Mesenchymal stem cell (in vitro differentiated cells and primary cell): ENCODE results near the gene PIAS2.
A peak's percentile ranks its signal among the peaks of the same experiment; 100 is the strongest.
"Not testable (repeated sequence)": the region's sequence is repeated elsewhere in the genome, so short reads cannot be mapped to it uniquely, and the experiment has no call there.

Experiments used
- DNase-seq: peaks from one replicate; pipeline ENCODE4 v3.0.0-alpha.2; 2013
- H2AFZ ChIP-seq: one replicate; pipeline ENCODE4 v1.6.1; 2013; ENCODE audit warnings: low read depth, mild to moderate bottlenecking, control low read depth, inconsistent platforms, low read length, moderate library complexity
- H2AK5ac ChIP-seq: 2 replicates; pipeline ENCODE4 v1.6.1; 2013; ENCODE audit warnings: low read length, moderate library complexity, mild to moderate bottlenecking, inconsistent platforms; ENCODE audit not compliant: severe bottlenecking
- H2BK120ac ChIP-seq: one replicate; pipeline ENCODE4 v1.6.1; 2013; ENCODE audit warnings: low read depth, mild to moderate bottlenecking, inconsistent platforms, low read length, moderate library complexity
- H2BK12ac ChIP-seq, 2 experiments: one replicate each; pipeline ENCODE4 v1.6.1; 2013; ENCODE audit warnings: inconsistent platforms in 2 of 2, low read length in 2 of 2, mild to moderate bottlenecking in 2 of 2, moderate library complexity in 2 of 2, control low read depth in 1 of 2
- H2BK15ac ChIP-seq: one replicate; pipeline ENCODE4 v1.6.1; 2013; ENCODE audit warnings: mild to moderate bottlenecking, low read depth, inconsistent platforms; ENCODE audit not compliant: poor library complexity, severe bottlenecking
- H2BK5ac ChIP-seq: 2 replicates; pipeline ENCODE4 v1.6.1; 2013; ENCODE audit warnings: low read depth, mild to moderate bottlenecking, low read length, control low read depth, inconsistent platforms; ENCODE audit not compliant: poor library complexity, severe bottlenecking
- H3K14ac ChIP-seq, 2 experiments: one replicate each; pipeline ENCODE4 v1.6.1; 2013; ENCODE audit warnings: inconsistent platforms in 2 of 2, low read length in 2 of 2, control low read depth in 1 of 2, mild to moderate bottlenecking in 1 of 2, moderate library complexity in 1 of 2
- H3K18ac ChIP-seq, 2 experiments: one replicate each; pipeline ENCODE4 v1.6.1; 2013; ENCODE audit warnings: inconsistent platforms in 2 of 2, low read length in 2 of 2, control low read depth in 1 of 2, low read depth in 1 of 2, mild to moderate bottlenecking in 1 of 2
- H3K23ac ChIP-seq, 2 experiments: one replicate each; pipeline ENCODE4 v1.6.1; 2013; ENCODE audit warnings: inconsistent platforms in 2 of 2, low read length in 2 of 2, mild to moderate bottlenecking in 2 of 2, moderate library complexity in 2 of 2, control low read depth in 1 of 2
- H3K27ac ChIP-seq: 2 replicates; pipeline ENCODE4 v1.5.1; 2013; ENCODE audit warnings: mild to moderate bottlenecking, moderate library complexity, low read length, control low read depth, inconsistent platforms; ENCODE audit not compliant: poor library complexity, severe bottlenecking
- H3K27me3 ChIP-seq, 2 experiments: 2 replicates each; pipeline versions ENCODE4 v1.6.1 to v1.7.0; 2013; ENCODE audit warnings: low read length in 2 of 2, mild to moderate bottlenecking in 2 of 2, moderate library complexity in 2 of 2, control low read depth in 1 of 2, inconsistent platforms in 1 of 2; ENCODE audit not compliant: control insufficient read depth in 1 of 2, insufficient read depth in 1 of 2
- H3K36me3 ChIP-seq, 2 experiments: 2 replicates each; pipeline versions ENCODE4 v1.6.1 to v1.7.0; 2013; ENCODE audit warnings: low read length in 2 of 2, control low read depth in 1 of 2, inconsistent platforms in 1 of 2, low read depth in 1 of 2, mild to moderate bottlenecking in 1 of 2; ENCODE audit not compliant: insufficient read depth in 2 of 2, control insufficient read depth in 1 of 2
- H3K4ac ChIP-seq, 2 experiments: one replicate each; pipeline ENCODE4 v1.6.1; 2013; ENCODE audit warnings: inconsistent platforms in 2 of 2, low read length in 2 of 2, mild to moderate bottlenecking in 2 of 2, moderate library complexity in 2 of 2, control low read depth in 1 of 2, low read depth in 1 of 2
- H3K4me1 ChIP-seq: 2 replicates; pipeline ENCODE4 v1.6.1; 2013; ENCODE audit warnings: low read depth, low read length, control low read depth; ENCODE audit not compliant: control insufficient read depth, insufficient read depth
- H3K4me2 ChIP-seq: 2 replicates; pipeline ENCODE4 v1.6.1; 2013; ENCODE audit warnings: low read length, mild to moderate bottlenecking, inconsistent platforms; ENCODE audit not compliant: poor library complexity, severe bottlenecking
- H3K4me3 ChIP-seq, 2 experiments: 2 replicates each; pipeline versions ENCODE4 v1.5.1 to v1.7.0; 2013; ENCODE audit warnings: low read length in 2 of 2, mild to moderate bottlenecking in 2 of 2, control low read depth in 1 of 2, low read depth in 1 of 2; ENCODE audit not compliant: insufficient read depth in 1 of 2
- H3K79me1 ChIP-seq: replicated peaks from 2 replicates; pipeline ENCODE4 v1.6.1; 2013; ENCODE audit warnings: mild to moderate bottlenecking, control low read depth, low read length, inconsistent platforms; ENCODE audit not compliant: poor library complexity, severe bottlenecking
- H3K9ac ChIP-seq: 2 replicates; pipeline ENCODE4 v1.7.0; 2013; ENCODE audit warnings: mild to moderate bottlenecking, low read length, moderate library complexity
- H3K9me3 ChIP-seq: 2 replicates; pipeline ENCODE4 v1.7.0; 2013; ENCODE audit warnings: mild to moderate bottlenecking, low read length; ENCODE audit not compliant: control insufficient read depth
- H4K8ac ChIP-seq: one replicate; pipeline ENCODE4 v1.6.1; 2013; ENCODE audit warnings: inconsistent platforms, mild to moderate bottlenecking, low read length, moderate library complexity
- H4K91ac ChIP-seq: one replicate; pipeline ENCODE4 v1.6.1; 2013; ENCODE audit warnings: mild to moderate bottlenecking, low read length, inconsistent platforms
- WGBS: methylation state at CpG from one replicate; pipeline ENCODE4 v1.1.7; 2013; ENCODE audit warnings: mixed read lengths; 5-methylcytosine and 5-hydroxymethylcytosine counted together

PIAS2 gene

GRCh38 chr18:46865245-46865644, 52.1 kb downstream of the PIAS2 start:
- H3K18ac ChIP-seq, H3K27ac ChIP-seq, H2AFZ ChIP-seq, H3K9ac ChIP-seq, H3K27me3 ChIP-seq, H3K4me1 ChIP-seq, H2AK5ac ChIP-seq, H3K36me3 ChIP-seq, H4K91ac ChIP-seq, H4K8ac ChIP-seq, H3K4me2 ChIP-seq, H3K4ac ChIP-seq, H2BK5ac ChIP-seq, DNase-seq, H2BK15ac ChIP-seq, H3K14ac ChIP-seq, H3K4me3 ChIP-seq, H2BK12ac ChIP-seq, H3K23ac ChIP-seq, H2BK120ac ChIP-seq: not testable (repeated sequence)
- peaks cover 27% of the 10 kb centered on the region for H3K79me1 ChIP-seq
- H3K9me3 ChIP-seq = peaks cover 16% of the 10 kb centered on the region
- WGBS = 98% methylated on average over 8 of the region's 8 CpGs

GRCh38 chr18:46859855-46860254, 57.5 kb downstream of the PIAS2 start:
- Histone ChIP-seq H3K9ac (no peak overlapping the region), H2BK12ac (no peak overlapping the region), H3K9me3 (no peaks in the 10 kb centered on the region), H2BK5ac (no peak overlapping the region), H2BK15ac (no peak overlapping the region), H4K8ac (no peak overlapping the region), H3K4me1 (no peaks in the 10 kb centered on the region), H2AFZ (no peak overlapping the region), H2AK5ac (no peak overlapping the region), H3K14ac (no peak overlapping the region), H3K27ac (peak overlapping the region; percentile 40), H3K79me1 (peaks cover 16% of the 10 kb centered on the region), H3K36me3 (peaks cover 0 to 21% of the 10 kb centered on the region in 2 experiments), H3K4ac (no peak overlapping the region), H2BK120ac (no peak overlapping the region), H3K18ac (no peak overlapping the region), H4K91ac (no peak overlapping the region), H3K4me3 (no peak overlapping the region), H3K23ac (no peak overlapping the region), H3K4me2 (no peak overlapping the region), H3K27me3 (no peaks in the 10 kb centered on the region)
- 97% methylated on average over 2 of the region's 2 CpGs for WGBS
- DNase-seq = no peak

- no peak for DNase-seq
- no peak overlapping the region for H2BK12ac ChIP-seq
- H2BK15ac ChIP-seq = no peak overlapping the region
- H3K4me1 ChIP-seq = no peaks in the 10 kb centered on the region
- no peak overlapping the region for H3K18ac ChIP-seq
- H3K27ac ChIP-seq = no peak overlapping the region
- H3K4me3 ChIP-seq = no peak overlapping the region
- no peak overlapping the region for H2BK5ac ChIP-seq
- no peak overlapping the region for H3K4me2 ChIP-seq
- peaks cover 9 to 34% of the 10 kb centered on the region in 2 experiments for H3K36me3 ChIP-seq
- H3K14ac ChIP-seq = no peak overlapping the region
- WGBS = 100% methylated on average over 4 of the region's 4 CpGs
- H3K9ac ChIP-seq = no peak overlapping the region
- H3K4ac ChIP-seq = no peak overlapping the region
- no peak overlapping the region for H4K91ac ChIP-seq
- no peak overlapping the region for H3K23ac ChIP-seq
- H3K27me3 ChIP-seq = no peaks in the 10 kb centered on the region
- H2AFZ ChIP-seq = no peak overlapping the region
- H3K79me1 ChIP-seq = peaks cover 15% of the 10 kb centered on the region
- no peak overlapping the region for H2BK120ac ChIP-seq
- H3K9me3 ChIP-seq = no peaks in the 10 kb centered on the region
- H4K8ac ChIP-seq = no peak overlapping the region
- H2AK5ac ChIP-seq = no peak overlapping the region
Measured at GRCh38 chr18:46858290-46858689, 59.0 kb downstream of the PIAS2 start.

GRCh38 chr18:46856973-46857372, 60.3 kb downstream of the PIAS2 start:
- no peak overlapping the region for H3K4me3 ChIP-seq
- no peak overlapping the region for H4K8ac ChIP-seq
- no peak overlapping the region for H3K9ac ChIP-seq
- H3K9me3 ChIP-seq = no peaks in the 10 kb centered on the region
- no peak overlapping the region for H3K14ac ChIP-seq
- no peak overlapping the region for H3K27ac ChIP-seq
- H2BK120ac ChIP-seq = no peak overlapping the region
- no peak overlapping the region for H2BK5ac ChIP-seq
- peaks cover 14% of the 10 kb centered on the region for H3K79me1 ChIP-seq
- H2AFZ ChIP-seq = no peak overlapping the region
- no peak overlapping the region for H2BK15ac ChIP-seq
- peaks cover 9 to 45% of the 10 kb centered on the region in 2 experiments for H3K36me3 ChIP-seq
- no peak overlapping the region for H3K23ac ChIP-seq
- no peak overlapping the region for H2BK12ac ChIP-seq
- H4K91ac ChIP-seq = no peak overlapping the region
- H3K4me2 ChIP-seq = no peak overlapping the region
- no peak overlapping the region for H3K18ac ChIP-seq
- DNase-seq = peak; percentile 8
- no peaks in the 10 kb centered on the region for H3K27me3 ChIP-seq
- no peak overlapping the region for H3K4ac ChIP-seq
- H3K4me1 ChIP-seq = no peaks in the 10 kb centered on the region
- no peak overlapping the region for H2AK5ac ChIP-seq
